K562 (cell line): ENCODE data around the gene MARCO. TPM values are rescaled to one million over a fixed set of nuclear protein-coding genes. Genes with fewer than 3 reads are reported as not detected.

Experiments used
- ATAC-seq: fragments of 200-7000 bp; cut with Tn5 transposase; 3 replicates; pipeline ENCODE4 v1.9.1; 2020; ENCODE audit warnings: moderate library complexity
- BruUV-seq: library from RNA; stranded (reverse); fragments of 400-500 nt; replicated peaks from 2 replicates; lab custom pipeline; 2021; lab: Mats Ljungman, UMichigan
- CTCF ChIA-PET: fragments of 300-600 bp; formaldehyde crosslinking; extraction: SDS; loops from one replicate; lab custom pipeline; 2021; ENCODE audit warnings: low intra/inter-chr PET ratio; lab: Yijun Ruan, JAX
- POLR2A ChIA-PET: fragments of 300-600, 350-650 bp; sonication (Branson Sonifier 250); formaldehyde crosslinking; extraction: SDS; loops from one replicate; lab custom pipeline; 2021; ENCODE audit warnings: antibody characterized with exemption, inconsistent platforms; lab: Yijun Ruan, JAX
- DNase-seq, 4 experiments: peaks; one replicate each; pipeline versions ENCODE4 v3.0.0 to v3.0.0-alpha.2; 2011 to 2018; ENCODE audit warnings: low spot score in 3 of 4, mixed read lengths in 3 of 4; ENCODE audit errors: extremely low read depth in 1 of 4
- FAIRE-seq: peaks from 2 replicates; lab custom pipeline; 2011; peaks lifted over from hg19 to GRCh38; lab: Jason Lieb, UNC
- H2AFZ ChIP-seq: 2 replicates; pipeline ENCODE4 v1.6.0; 2011; ENCODE audit warnings: low read depth, low read length, control low read depth, inconsistent platforms
- H3K27ac ChIP-seq: fragments of 200-600 bp; 3 replicates; pipeline ENCODE4 v1.8.0; 2011; ENCODE audit warnings: low read depth, mild to moderate bottlenecking, control low read depth, inconsistent platforms, low read length, moderate library complexity, mixed read lengths; ENCODE audit errors: extremely low read depth
- H3K27me3 ChIP-seq, 2 experiments: fragments of 300-600 bp in 1 of 2; 2 replicates in 1 of 2; 3 replicates in 1 of 2; pipeline versions ENCODE4 v1.6.0 to v1.8.0; 2011; ENCODE audit warnings: inconsistent platforms in 2 of 2, low read length in 2 of 2, mild to moderate bottlenecking in 1 of 2, mixed read lengths in 1 of 2, moderate library complexity in 1 of 2; ENCODE audit not compliant: control insufficient read depth in 2 of 2, insufficient read depth in 2 of 2
- H3K36me3 ChIP-seq: fragments of 300-600 bp; 3 replicates; pipeline ENCODE4 v1.8.0; 2011; ENCODE audit warnings: mild to moderate bottlenecking, low read length, inconsistent platforms; ENCODE audit not compliant: control insufficient read depth, insufficient read depth
- H3K4me1 ChIP-seq, 2 experiments: fragments of 200-600 bp in 1 of 2; replicated peaks in 1 of 2; 2 replicates in 1 of 2; 3 replicates in 1 of 2; pipeline versions ENCODE4 v1.5.1 to v1.8.0; 2011; ENCODE audit warnings: inconsistent platforms in 2 of 2, low read length in 2 of 2, mild to moderate bottlenecking in 1 of 2, mixed read lengths in 1 of 2, moderate library complexity in 1 of 2; ENCODE audit not compliant: control insufficient read depth in 2 of 2, insufficient read depth in 2 of 2
- H3K4me2 ChIP-seq: 2 replicates; pipeline ENCODE4 v1.6.1; 2011; ENCODE audit warnings: low read length, control low read depth, inconsistent platforms, mixed read lengths; ENCODE audit not compliant: insufficient read depth
- H3K4me3 ChIP-seq: fragments of 200-600 bp; sonication (generic), shearing (Covaris generic); 2 replicates; pipeline ENCODE4 v1.5.1; 2016; ENCODE audit warnings: control low read depth, inconsistent platforms
- H3K79me2 ChIP-seq: fragments of 200-600 bp; 3 replicates; pipeline ENCODE4 v1.8.0; 2011; ENCODE audit warnings: low read length, inconsistent platforms; ENCODE audit not compliant: control insufficient read depth, insufficient read depth
- H3K9ac ChIP-seq, 2 experiments: 2 replicates each; pipeline versions ENCODE4 v1.6.0 to v1.6.1; 2011; ENCODE audit warnings: low read depth in 2 of 2, low read length in 2 of 2, control low read depth in 1 of 2, inconsistent platforms in 1 of 2, mild to moderate bottlenecking in 1 of 2, mixed read lengths in 1 of 2; ENCODE audit not compliant: insufficient read depth in 1 of 2
- H3K9me1 ChIP-seq: one replicate; pipeline ENCODE4 v1.6.0; 2011; ENCODE audit warnings: inconsistent platforms, mild to moderate bottlenecking, low read length, moderate library complexity; ENCODE audit not compliant: control insufficient read depth, insufficient read depth
- H3K9me3 ChIP-seq: replicated peaks from 2 replicates; pipeline ENCODE4 v1.5.1; 2011; ENCODE audit warnings: low read depth, low read length, inconsistent platforms; ENCODE audit not compliant: control insufficient read depth, insufficient read depth
- H4K20me1 ChIP-seq: replicated peaks from 2 replicates; pipeline ENCODE4 v1.6.1; 2011; ENCODE audit warnings: low read length, inconsistent platforms, mixed read lengths; ENCODE audit not compliant: control insufficient read depth, insufficient read depth
- CBFB ChIP-seq: sonication (generic); formaldehyde crosslinking; IDR thresholded peaks from 2 replicates; pipeline ENCODE4 v1.4.0; 2020; ENCODE audit warnings: mild to moderate bottlenecking, missing genetic modification reagents
- ETS1 ChIP-seq: conservative IDR thresholded peaks from 2 replicates; pipeline ENCODE4 v1.6.1; 2011; ENCODE audit warnings: low read depth, mild to moderate bottlenecking, low read length; ENCODE audit not compliant: control insufficient read depth
- FOXJ3 ChIP-seq: sonication (generic); formaldehyde crosslinking; IDR thresholded peaks from 2 replicates; pipeline ENCODE4 v1.4.0; 2020; ENCODE audit warnings: mild to moderate bottlenecking, missing genetic modification reagents
- KLF6 ChIP-seq: fragments of 250-450 bp; sonication (Bioruptor Pico); IDR thresholded peaks from 2 replicates; pipeline ENCODE4 v1.4.0; 2020; ENCODE audit warnings: mild to moderate bottlenecking, moderate library complexity, borderline replicate concordance
- MLLT1 ChIP-seq, 2 experiments: fragments of 450-650 bp; IDR thresholded peaks; 2 replicates each; pipeline ENCODE4 v1.6.1; 2016
- SAFB ChIP-seq: fragments of 200-400 bp; formaldehyde crosslinking; IDR thresholded peaks from 2 replicates; pipeline ENCODE4 v1.6.1; 2017; ENCODE audit warnings: low read depth, low read length, borderline replicate concordance
- SMARCA5 ChIP-seq: fragments of 450-650 bp; IDR thresholded peaks from 2 replicates; pipeline ENCODE4 v1.6.1; 2016
- STAT5B ChIP-seq: fragments of 250-450 bp; sonication (Bioruptor Pico); IDR thresholded peaks from 2 replicates; pipeline ENCODE4 v1.8.0; 2021; ENCODE audit warnings: mild to moderate bottlenecking, inconsistent platforms
- ZFPM2 ChIP-seq: fragments of 250-450 bp; sonication (Bioruptor Pico); IDR thresholded peaks from 2 replicates; pipeline ENCODE4 v1.5.1; 2022; ENCODE audit warnings: mild to moderate bottlenecking
- WGBS: fragments of 100-300 bp; shearing (Covaris generic); methylation state at CpG from one replicate; pipeline ENCODE4 v1.1.6; 2016; ENCODE audit warnings: low coverage, mixed read lengths; ENCODE audit not compliant: insufficient coverage; ENCODE audit errors: missing lambda C conversion rate; 5-methylcytosine and 5-hydroxymethylcytosine counted together
- in situ Hi-C: fragments of 300-500 bp; cut with MboI; formaldehyde crosslinking; loops from 4 replicates; pipeline ENCODE4 v1.15.0; 2018; ENCODE audit warnings: inconsistent platforms, mixed read lengths
- intact Hi-C: fragments of 100-400 bp; cut with micrococcal nuclease; formaldehyde crosslinking; loops from 2 replicates; pipeline ENCODE4 v1.14.2; 2022
- polyA plus RNA-seq, 8 experiments: library from polyadenylated mRNA; depleted of rRNA in 4 of 8; stranded (reverse) in 5 of 8; unstranded in 3 of 8; fragments of >200 nt; fragmentation: Nextera tagmentation in 2 of 8; fragmentation: Illumina TruSeq in 1 of 8; extraction: Ambion mirVana in 2 of 8; extraction: Trizol in 1 of 8; gene quantifications; 2 replicates each; pipeline versions ENCODE4 v1.2.1 to v1.2.3, GENCODE V29; 2011 to 2014; ENCODE audit warnings: inconsistent platforms in 1 of 8, missing spikeins in 1 of 8
- total RNA-seq, 7 experiments: library from RNA; depleted of rRNA in 6 of 7; stranded (reverse); fragments of >200 nt in 6 of 7; fragmentation: Illumina TruSeq in 2 of 7; extraction: Trizol in 2 of 7; gene quantifications; 2 replicates each; pipeline versions ENCODE4 v1.2.1 to v1.2.3, GENCODE V29; 2011 to 2021; ENCODE audit warnings: low replicate concordance in 1 of 7
- TF ChIP-seq, protein P1 (sequence below), 2 experiments: fragments of 450-650 bp; IDR thresholded peaks; 2 replicates each; pipeline ENCODE4 v1.6.1; 2018; ENCODE audit warnings: mild to moderate bottlenecking in 2 of 2, low read depth in 1 of 2; ENCODE audit not compliant: partially characterized antibody in 2 of 2
- TF ChIP-seq, protein P2 (sequence below), 2 experiments: IDR thresholded peaks; 2 replicates each; pipeline ENCODE4 v1.6.1; 2011; ENCODE audit warnings: borderline replicate concordance in 1 of 2, control low read depth in 1 of 2, low read depth in 1 of 2, low read length in 1 of 2, mild to moderate bottlenecking in 1 of 2, mixed read lengths in 1 of 2, moderate library complexity in 1 of 2; ENCODE audit not compliant: insufficient read depth in 1 of 2, insufficient read length in 1 of 2, poor library complexity in 1 of 2, severe bottlenecking in 1 of 2; ENCODE audit errors: extremely low read depth in 1 of 2

Gene MARCO
- total and polyA plus RNA-seq, 9 of the 15 experiments (the other 6 are each of a cell fraction or from before 2014, with no cell fraction given) = 0.31 TPM; not detected in 8

DNA sequence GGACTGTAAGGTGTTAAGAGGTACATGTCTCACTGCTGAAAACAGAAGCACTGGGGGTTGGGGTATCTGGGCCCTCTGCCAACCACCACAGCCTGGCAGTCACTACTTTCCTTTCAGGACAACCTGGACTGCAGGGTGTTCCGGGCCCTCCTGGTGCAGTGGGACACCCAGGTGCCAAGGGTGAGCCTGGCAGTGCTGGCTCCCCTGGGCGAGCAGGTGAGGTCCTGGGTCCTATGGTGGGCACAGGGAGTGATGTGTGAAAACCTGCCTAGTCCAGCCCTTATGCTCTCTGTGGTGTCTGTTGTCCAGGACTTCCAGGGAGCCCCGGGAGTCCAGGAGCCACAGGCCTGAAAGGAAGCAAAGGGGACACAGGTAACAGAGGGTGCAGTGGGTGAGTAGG, 40.0 kb downstream of the MARCO start (continued):
- TF ChIP-seq SAFB (no peak), SMARCA5 (no peak), CBFB (CRISPR knock-in tag) (no peak), STAT5B (CRISPR knock-in tag) (no peak)

- Histone ChIP-seq H3K27ac (no peak overlapping the region), H3K4me3 (no peak overlapping the region), H3K9ac (no peak overlapping the region), H3K79me2 (no peaks in the 10 kb centered on the region), H4K20me1 (no peaks in the 10 kb centered on the region), H3K36me3 (no peaks in the 10 kb centered on the region), H3K4me2 (no peak overlapping the region), H3K9me3 (no peaks in the 10 kb centered on the region), H3K9me1 (no peaks in the 10 kb centered on the region), H2AFZ (no peak overlapping the region), H3K27me3 (no peaks in the 10 kb centered on the region), H3K4me1 (no peaks in the 10 kb centered on the region)
- CTCF ChIA-PET = no interaction called here
- intact Hi-C loops (no loop called here), in situ Hi-C loops (no loop called here)
- ATAC-seq (no peak), FAIRE-seq (no peak), DNase-seq (no peak)
- no TSS peak for BruUV-seq
- POLR2A ChIA-PET = no interaction called here
- 0% methylated on average over 6 of the region's 6 CpGs for WGBS
- TF ChIP-seq, protein P1, sequence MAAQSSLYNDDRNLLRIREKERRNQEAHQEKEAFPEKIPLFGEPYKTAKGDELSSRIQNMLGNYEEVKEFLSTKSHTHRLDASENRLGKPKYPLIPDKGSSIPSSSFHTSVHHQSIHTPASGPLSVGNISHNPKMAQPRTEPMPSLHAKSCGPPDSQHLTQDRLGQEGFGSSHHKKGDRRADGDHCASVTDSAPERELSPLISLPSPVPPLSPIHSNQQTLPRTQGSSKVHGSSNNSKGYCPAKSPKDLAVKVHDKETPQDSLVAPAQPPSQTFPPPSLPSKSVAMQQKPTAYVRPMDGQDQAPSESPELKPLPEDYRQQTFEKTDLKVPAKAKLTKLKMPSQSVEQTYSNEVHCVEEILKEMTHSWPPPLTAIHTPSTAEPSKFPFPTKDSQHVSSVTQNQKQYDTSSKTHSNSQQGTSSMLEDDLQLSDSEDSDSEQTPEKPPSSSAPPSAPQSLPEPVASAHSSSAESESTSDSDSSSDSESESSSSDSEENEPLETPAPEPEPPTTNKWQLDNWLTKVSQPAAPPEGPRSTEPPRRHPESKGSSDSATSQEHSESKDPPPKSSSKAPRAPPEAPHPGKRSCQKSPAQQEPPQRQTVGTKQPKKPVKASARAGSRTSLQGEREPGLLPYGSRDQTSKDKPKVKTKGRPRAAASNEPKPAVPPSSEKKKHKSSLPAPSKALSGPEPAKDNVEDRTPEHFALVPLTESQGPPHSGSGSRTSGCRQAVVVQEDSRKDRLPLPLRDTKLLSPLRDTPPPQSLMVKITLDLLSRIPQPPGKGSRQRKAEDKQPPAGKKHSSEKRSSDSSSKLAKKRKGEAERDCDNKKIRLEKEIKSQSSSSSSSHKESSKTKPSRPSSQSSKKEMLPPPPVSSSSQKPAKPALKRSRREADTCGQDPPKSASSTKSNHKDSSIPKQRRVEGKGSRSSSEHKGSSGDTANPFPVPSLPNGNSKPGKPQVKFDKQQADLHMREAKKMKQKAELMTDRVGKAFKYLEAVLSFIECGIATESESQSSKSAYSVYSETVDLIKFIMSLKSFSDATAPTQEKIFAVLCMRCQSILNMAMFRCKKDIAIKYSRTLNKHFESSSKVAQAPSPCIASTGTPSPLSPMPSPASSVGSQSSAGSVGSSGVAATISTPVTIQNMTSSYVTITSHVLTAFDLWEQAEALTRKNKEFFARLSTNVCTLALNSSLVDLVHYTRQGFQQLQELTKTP (IDR thresholded peaks at IDR 0.05; ENCODE audit: low read depth in 1 of 2, partially characterized antibody in 2 of 2) = no peak
- no peak for TF ChIP-seq MLLT1 (IDR thresholded peaks at IDR 0.05)
- TF ChIP-seq ZFPM2 (CRISPR knock-in tag) = no peak
- no peak for TF ChIP-seq FOXJ3 (CRISPR knock-in tag)
- no peak for TF ChIP-seq KLF6 (CRISPR knock-in tag)
- no peak for TF ChIP-seq ETS1
- TF ChIP-seq, protein P2, sequence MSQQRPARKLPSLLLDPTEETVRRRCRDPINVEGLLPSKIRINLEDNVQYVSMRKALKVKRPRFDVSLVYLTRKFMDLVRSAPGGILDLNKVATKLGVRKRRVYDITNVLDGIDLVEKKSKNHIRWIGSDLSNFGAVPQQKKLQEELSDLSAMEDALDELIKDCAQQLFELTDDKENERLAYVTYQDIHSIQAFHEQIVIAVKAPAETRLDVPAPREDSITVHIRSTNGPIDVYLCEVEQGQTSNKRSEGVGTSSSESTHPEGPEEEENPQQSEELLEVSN (IDR thresholded peaks at IDR 0.05; ENCODE audit: borderline replicate concordance in 1 of 2, extremely low read depth in 1 of 2, insufficient read depth in 1 of 2, insufficient read length in 1 of 2, low read depth in 1 of 2, low read length in 1 of 2, poor library complexity in 1 of 2, severe bottlenecking in 1 of 2) = no peak
Observed at GRCh38 chr2:118983133-118983532, 41.1 kb downstream of the MARCO start.
